ENCODE measurements around the gene CCDC13. TPM values are rescaled to one million over a fixed set of nuclear protein-coding genes. Genes with fewer than 3 reads are reported as not detected.
A peak's percentile ranks its signal among the peaks of the same experiment; 100 is the strongest.

The CCDC13 gene
- total RNA-seq, 1 experiment from 2014 or later, result 0.48 TPM

GRCh38 chr3:42733501-42734262 is 39.4 kb downstream of the CCDC13 start:
- DNase-seq (ENCODE audit: low read depth), result no peak

- DNase-seq (ENCODE audit: low read depth), result no peak
Observed at GRCh38 chr3:42732829-42733459, 40.1 kb downstream of the CCDC13 start.

GRCh38 chr3:42732196-42732828 is 40.7 kb downstream of the CCDC13 start:
- DNase-seq (ENCODE audit: low read depth), result peak; percentile 14

- no peak for DNase-seq (ENCODE audit: low read depth)
Observed at GRCh38 chr3:42731476-42732195, 41.4 kb downstream of the CCDC13 start.

- DNase-seq (ENCODE audit: low read depth), result no peak
Observed at GRCh38 chr3:42730706-42731420, 42.2 kb downstream of the CCDC13 start.

- DNase-seq (ENCODE audit: low read depth), result no peak
Observed at GRCh38 chr3:42730294-42730693, 42.8 kb downstream of the CCDC13 start.

- no peak for DNase-seq (ENCODE audit: low read depth)
Observed at GRCh38 chr3:42729404-42730145, 43.5 kb downstream of the CCDC13 start.

- DNase-seq (ENCODE audit: low read depth), result no peak
Observed at GRCh38 chr3:42728668-42729364, 44.2 kb downstream of the CCDC13 start.

- DNase-seq (ENCODE audit: low read depth), result no peak
Observed at GRCh38 chr3:42728056-42728455, 45.0 kb downstream of the CCDC13 start.

GRCh38 chr3:42725454-42725853 is 47.6 kb downstream of the CCDC13 start:
- no peak for DNase-seq (ENCODE audit: low read depth)

- no peak for DNase-seq (ENCODE audit: low read depth)
Observed at GRCh38 chr3:42723219-42723618, 49.8 kb downstream of the CCDC13 start.

Other genes with a start within 250 kb of the CCDC13 start
- gene SEC22C, start 191.3 kb downstream of the CCDC13 start, total RNA-seq (2014; rRNA removed; shearing (Covaris generic)), result 100 and 113 TPM in 2 replicates
- 59.2 and 67.4 TPM in 2 replicates for gene SS18L2, start 182.4 kb downstream of the CCDC13 start, total RNA-seq (2014; rRNA removed; shearing (Covaris generic))
- 21.5 and 28.0 TPM in 2 replicates for gene NKTR, start 172.6 kb downstream of the CCDC13 start, total RNA-seq (2014; rRNA removed; shearing (Covaris generic))
- gene ZBTB47, start 119.6 kb downstream of the CCDC13 start, total RNA-seq (2014; rRNA removed; shearing (Covaris generic)), result 8.8 and 13.5 TPM in 2 replicates
- not detected in 2 replicates for gene KLHL40, start 87.7 kb downstream of the CCDC13 start, total RNA-seq (2014; rRNA removed; shearing (Covaris generic))
- not detected in 2 replicates for gene HHATL, start 70.5 kb downstream of the CCDC13 start, total RNA-seq (2014; rRNA removed; shearing (Covaris generic))
- 245 and 278 TPM in 2 replicates for gene HIGD1A, start 31.2 kb upstream of the CCDC13 start, total RNA-seq (2014; rRNA removed; shearing (Covaris generic))
- gene ACKR2, start 36.2 kb upstream of the CCDC13 start, total RNA-seq (2014; rRNA removed; shearing (Covaris generic)), result not detected in 2 replicates
- gene CYP8B1, start 102.6 kb upstream of the CCDC13 start, total RNA-seq (2014; rRNA removed; shearing (Covaris generic)), result not detected in 2 replicates
- gene ZNF662, start 132.9 kb upstream of the CCDC13 start, total RNA-seq (2014; rRNA removed; shearing (Covaris generic)), result 0.29 and 0.72 TPM in 2 replicates
- not detected in 2 replicates for gene GASK1A, start 206.1 kb upstream of the CCDC13 start, total RNA-seq (2014; rRNA removed; shearing (Covaris generic))